GM21360 (cell line): Measurements from ENCODE around the gene DOK3.

Experiments used
- ATAC-seq: cut with Tn5 transposase; IDR thresholded peaks from one replicate; pipeline ENCODE4 v1.9.1; 2021; ENCODE audit warnings: mild to moderate bottlenecking, moderate library complexity; ENCODE audit not compliant: unreplicated experiment

Gene DOK3, protein sequence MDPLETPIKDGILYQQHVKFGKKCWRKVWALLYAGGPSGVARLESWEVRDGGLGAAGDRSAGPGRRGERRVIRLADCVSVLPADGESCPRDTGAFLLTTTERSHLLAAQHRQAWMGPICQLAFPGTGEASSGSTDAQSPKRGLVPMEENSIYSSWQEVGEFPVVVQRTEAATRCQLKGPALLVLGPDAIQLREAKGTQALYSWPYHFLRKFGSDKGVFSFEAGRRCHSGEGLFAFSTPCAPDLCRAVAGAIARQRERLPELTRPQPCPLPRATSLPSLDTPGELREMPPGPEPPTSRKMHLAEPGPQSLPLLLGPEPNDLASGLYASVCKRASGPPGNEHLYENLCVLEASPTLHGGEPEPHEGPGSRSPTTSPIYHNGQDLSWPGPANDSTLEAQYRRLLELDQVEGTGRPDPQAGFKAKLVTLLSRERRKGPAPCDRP

DNA sequence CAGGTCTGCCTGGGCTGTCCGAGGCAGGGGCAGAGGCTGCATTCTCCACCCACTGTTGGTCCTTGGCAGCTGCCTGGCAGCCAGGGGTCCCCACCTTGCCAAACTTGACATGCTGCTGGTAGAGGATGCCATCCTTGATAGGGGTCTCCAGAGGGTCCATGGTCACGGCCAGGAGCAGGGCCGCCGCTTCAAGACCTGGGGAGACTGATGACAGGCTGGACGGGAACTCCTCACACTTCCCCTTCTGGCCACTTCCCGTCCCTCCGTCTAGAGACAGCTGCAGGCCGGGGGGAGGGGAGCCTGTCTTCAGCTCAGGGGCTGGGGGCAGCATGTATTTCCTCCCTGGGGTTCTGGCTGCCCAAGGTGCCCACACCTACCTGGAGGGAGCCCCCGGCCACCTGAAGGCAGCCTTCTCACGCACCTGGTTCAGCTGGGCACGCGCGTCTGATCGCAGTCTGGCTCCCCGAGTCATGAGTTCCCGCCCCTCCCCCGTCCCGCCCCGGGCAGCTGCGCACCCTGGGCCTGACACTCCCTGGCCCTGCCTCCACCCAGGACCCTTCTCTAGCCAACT lies at the start of gene DOK3:
DOK3 (minus strand) TSS at position 446 of the 571 bp plus-strand sequence; CDS start at position 160, 286 bp downstream.
- no peak for ATAC-seq

GRCh38 chr5:177557796-177558195 lies 48.2 kb upstream of the DOK3 start:
- no peak for ATAC-seq

- no peak for ATAC-seq
These were observed 47.5 kb upstream of the DOK3 start for GRCh38 chr5:177557041-177557647.

- no peak for ATAC-seq
These were observed 46.0 kb upstream of the DOK3 start for GRCh38 chr5:177555665-177556064.

- no peak for ATAC-seq
These were observed 45.6 kb upstream of the DOK3 start for GRCh38 chr5:177555228-177555627.

- peak; percentile 91 for ATAC-seq
These were observed 45.0 kb upstream of the DOK3 start, which contains the start of gene FAM193B for GRCh38 chr5:177554474-177555111. Gene FAM193B, minus strand, starts transcription at chr5:177554563. Its CDS starts 105 bp downstream, at chr5:177554458.

- peak; percentile 34 for ATAC-seq
These were observed 44.2 kb upstream of the DOK3 start for GRCh38 chr5:177553671-177554429.

DNA sequence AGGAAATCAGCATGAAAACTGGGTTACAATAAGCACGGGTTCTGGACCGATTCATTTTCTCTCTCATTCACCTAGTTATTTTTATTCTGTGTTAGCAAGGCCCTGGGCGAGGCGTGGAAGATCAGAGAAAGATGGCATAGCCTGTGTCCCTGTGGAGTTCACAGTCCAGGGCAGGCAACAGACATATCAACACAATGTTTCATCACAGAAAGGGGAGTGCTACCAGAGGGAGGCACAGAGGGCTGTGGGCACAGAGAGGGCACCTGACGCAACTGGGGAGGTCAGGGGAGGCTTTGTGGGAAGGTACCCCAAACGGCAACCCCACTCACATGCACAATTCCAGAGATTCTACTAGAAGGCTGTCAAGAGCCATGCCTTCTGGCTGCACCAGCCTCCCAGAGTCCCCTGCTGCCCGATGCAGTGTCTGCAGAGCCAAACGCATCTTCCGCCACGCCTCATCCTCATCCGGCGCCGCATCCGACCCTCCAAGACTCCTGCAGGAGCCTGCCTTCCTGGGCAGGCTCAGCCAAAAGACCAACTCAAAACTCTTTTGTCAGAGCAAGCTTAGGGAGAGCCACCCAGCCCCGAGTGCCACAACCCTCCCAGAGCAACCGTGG lies 43.3 kb upstream of the DOK3 start:
- no peak for ATAC-seq

DNA sequence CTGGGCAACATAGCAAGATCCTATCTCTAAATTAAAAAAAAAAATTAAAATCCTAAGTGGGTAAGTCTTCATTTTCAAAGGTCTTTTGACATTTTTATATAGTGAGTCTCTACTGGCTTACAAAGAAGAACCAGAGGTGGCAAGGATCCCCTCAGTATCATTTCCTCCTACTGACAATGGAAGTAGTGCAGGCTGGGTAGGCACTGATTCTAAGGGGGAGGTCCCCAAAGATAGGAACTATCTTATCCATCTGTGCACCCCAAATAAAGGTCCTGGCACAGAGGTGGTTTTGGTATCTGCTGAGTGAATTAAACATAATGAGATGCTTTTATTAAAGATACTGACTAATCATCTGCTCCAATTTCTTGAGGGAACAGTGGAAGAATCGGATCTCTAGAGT lies 40.5 kb upstream of the DOK3 start:
- no peak for ATAC-seq

DNA sequence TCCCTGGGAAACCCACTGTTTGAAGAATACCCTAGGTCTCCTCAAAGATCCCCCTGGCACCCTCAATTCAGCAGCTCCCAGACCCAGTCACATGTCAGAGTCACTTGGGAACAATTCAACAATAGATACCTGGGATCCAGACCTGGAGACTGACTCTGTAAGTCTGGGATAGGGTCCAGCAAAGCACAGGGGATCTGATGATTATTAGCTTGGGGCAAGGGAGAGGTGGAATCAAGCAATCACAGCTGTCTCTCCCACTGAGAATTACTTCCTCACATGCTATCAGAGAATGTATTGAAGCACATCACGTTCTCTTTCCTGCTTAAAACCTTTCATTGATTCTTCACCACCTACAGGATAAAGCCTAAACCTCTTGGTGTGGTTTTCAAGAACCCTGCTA lies 38.9 kb upstream of the DOK3 start:
- ATAC-seq = no peak

DNA sequence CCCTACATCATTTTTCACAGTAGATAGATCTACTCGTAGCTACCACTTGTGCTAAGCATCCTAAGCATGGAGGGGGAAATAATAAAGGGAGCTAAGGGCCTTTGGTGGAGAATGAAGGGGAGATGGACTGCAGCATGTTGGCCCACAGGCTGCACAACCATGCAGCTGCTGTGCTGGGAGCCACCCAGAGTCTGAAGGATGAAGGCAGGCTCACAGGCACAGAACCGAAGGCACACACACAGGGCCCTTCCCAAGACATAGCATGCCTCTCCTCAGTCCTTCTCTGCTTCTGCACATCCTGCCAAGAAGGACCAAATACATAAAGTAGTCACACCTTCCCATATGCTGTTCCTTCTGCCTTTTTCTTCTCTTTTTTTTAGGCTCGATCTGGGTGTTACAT lies 38.1 kb upstream of the DOK3 start:
- ATAC-seq = no peak

DNA sequence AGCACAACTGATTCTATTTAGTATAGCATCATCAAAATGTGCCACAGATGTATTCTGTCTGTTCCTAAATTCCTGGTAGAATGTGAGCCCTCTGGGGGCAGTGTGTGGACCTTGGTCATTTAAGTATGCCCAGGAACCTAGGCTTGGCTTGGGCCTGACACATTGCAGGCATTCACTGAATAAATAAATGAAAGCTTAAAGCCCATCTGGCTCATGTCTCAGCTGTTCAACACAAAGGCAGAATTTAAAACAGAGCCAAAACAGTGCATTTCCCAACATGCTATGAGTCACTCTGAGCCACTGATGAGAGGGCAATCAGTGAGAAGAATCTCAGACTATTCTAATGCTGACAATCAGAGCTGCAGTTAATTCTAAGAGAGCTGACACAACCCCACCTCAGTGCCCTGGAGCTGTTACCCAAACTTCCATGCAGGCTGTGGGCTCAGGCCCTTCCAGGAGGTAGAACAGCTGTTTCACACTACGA lies 36.7 kb upstream of the DOK3 start:
- ATAC-seq = no peak

GRCh38 chr5:177545487-177546257 lies 36.0 kb upstream of the DOK3 start:
- ATAC-seq = no peak

DNA sequence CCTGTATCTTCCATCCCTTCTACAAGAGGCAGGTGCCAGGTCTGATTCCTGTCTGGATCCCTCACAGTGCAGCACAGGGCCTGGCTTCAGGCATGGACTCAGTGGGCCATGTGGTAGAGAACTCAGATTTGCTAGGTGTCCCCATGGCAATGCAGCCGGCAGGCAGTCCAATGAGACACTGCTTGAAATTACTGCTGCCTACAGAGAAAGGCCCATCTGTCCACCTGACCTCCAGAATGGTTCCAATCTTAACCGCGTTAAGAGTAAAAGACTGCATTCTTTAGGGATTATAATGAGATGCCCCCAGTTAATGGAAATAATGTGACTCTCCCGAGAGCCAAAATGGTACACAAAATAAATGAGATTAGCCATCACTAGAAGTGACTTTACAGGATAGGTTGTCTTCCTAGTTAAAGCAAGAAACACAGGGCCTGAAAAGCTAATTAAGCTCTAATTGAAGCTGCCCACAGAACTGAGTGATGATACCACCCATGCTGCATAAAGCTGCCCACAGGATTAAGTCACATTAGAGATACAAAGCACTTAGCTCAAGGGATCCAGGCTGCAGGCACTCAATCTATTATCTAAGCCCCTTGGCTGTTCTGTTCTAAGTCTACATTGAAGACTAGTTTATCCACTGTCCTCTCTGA lies 33.3 kb upstream of the DOK3 start:
- ATAC-seq = no peak

- ATAC-seq = no peak
These were observed 30.8 kb upstream of the DOK3 start for GRCh38 chr5:177540438-177540837.

- ATAC-seq = no peak
These were observed 29.8 kb upstream of the DOK3 start for GRCh38 chr5:177539411-177539810.

GRCh38 chr5:177538876-177539275 lies 29.2 kb upstream of the DOK3 start:
- no peak for ATAC-seq

- ATAC-seq = no peak
These were observed 28.0 kb upstream of the DOK3 start for GRCh38 chr5:177537389-177538361.
